ENCODE data around the gene NPAS2. TPM values are rescaled to one million over a fixed set of nuclear protein-coding genes. Genes with fewer than 3 reads are reported as not detected.
A peak's percentile ranks its signal among the peaks of the same experiment; 100 is the strongest.

The NPAS2 gene
- polyA plus RNA-seq, 3 donors, result 10.6 to 12.0 (median 11.5) TPM

GRCh38 chr2:100852999-100853908 is 33.3 kb downstream of the NPAS2 start:
- no peak for DNase-seq (ENCODE audit: low read depth in 3 of 3, low spot score in 2 of 3)

DNA sequence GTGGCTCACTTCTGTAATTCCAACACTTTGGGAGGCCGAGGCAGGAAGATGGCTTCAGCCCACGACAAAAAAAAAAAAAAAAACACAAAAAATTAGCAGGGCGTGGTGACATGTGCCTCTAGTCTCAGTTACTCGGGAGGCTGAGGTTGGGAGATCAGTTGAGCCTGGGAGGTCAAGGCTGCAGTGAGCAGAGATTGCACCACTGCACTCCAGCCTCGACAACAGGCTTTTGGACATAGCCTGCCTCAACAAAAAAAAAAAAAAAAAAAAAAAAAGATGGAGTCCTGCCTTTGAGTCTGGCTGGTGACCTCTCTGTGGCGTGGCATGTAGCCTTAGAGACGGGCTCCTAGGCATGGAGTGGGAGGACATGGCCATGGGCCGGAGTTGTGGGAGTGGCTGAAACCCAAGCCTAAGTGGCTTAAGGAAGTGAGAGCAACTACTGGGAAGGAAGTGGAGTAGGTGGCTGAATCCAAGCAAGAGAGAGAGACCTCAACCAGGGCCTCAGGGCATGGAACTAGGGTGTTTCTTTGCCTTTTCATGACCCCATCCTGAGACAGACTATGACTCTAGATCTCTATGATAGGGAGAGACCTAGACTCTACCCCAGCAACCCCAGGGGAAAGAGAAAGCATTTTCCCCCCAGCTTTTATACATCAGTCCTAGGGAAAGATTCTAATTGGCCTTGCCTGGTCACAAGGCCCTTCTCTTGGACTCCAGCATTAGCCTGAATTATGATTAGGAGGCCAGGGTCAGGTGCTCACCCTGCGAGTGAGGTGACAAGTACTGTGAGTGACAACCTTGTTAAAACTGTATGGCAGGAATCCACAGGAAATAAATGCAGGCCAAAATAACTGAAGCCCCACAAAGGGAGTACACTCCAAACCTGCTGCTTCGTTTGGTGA is 34.2 kb downstream of the NPAS2 start:
- no peak for DNase-seq (ENCODE audit: low read depth in 3 of 3, low spot score in 2 of 3)

GRCh38 chr2:100855084-100855483 is 35.1 kb downstream of the NPAS2 start:
- no peak for DNase-seq (ENCODE audit: low read depth in 3 of 3, low spot score in 2 of 3)

GRCh38 chr2:100855606-100856005 is 35.7 kb downstream of the NPAS2 start:
- no peak for DNase-seq (ENCODE audit: low read depth in 3 of 3, low spot score in 2 of 3)

GRCh38 chr2:100856732-100857131 is 36.8 kb downstream of the NPAS2 start:
- no peak for DNase-seq (ENCODE audit: low read depth in 3 of 3, low spot score in 2 of 3)

DNA sequence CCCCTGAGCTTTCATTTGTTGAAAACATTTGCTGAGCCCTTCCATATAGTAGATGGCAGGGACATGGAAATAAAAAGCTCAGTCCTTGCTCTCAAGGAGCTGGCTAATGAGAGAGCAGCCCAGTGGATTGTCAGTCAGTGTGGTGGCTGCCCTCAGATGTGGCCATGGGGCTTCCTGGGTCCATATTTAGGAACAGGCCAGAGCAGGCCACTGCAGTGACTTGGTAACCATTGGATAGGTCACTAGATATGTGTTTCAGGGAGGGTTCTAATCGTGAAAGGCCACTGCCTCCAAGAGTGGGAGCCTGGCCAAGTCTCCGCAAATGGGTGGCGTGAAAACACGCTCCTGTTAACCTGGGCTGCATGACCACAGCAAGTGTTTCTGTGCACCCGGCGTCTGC is 37.4 kb downstream of the NPAS2 start:
- DNase-seq (ENCODE audit: low read depth in 3 of 3, low spot score in 2 of 3), result no peak

DNA sequence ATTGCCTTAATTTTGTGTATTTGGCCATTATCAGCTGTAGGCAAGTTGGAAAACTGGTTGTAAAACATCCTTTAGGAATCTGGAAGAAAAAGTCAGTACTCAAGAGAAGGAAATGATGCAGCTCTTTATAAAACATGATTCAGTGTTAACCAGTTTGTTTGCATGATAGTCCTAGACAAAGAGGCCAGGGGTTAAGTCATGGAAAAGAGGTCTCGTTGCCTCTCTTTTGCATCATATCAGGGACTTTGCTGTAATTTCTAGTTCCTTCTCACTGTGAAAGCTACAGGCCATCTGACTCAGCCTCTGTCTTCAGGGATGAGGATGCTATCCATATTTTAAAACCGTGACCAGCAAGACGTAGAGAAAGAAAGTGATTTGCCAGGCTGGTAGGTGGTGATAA is 38.0 kb downstream of the NPAS2 start:
- no peak for DNase-seq (ENCODE audit: low read depth in 3 of 3, low spot score in 2 of 3)

- no peak for DNase-seq (ENCODE audit: low read depth in 3 of 3, low spot score in 2 of 3)
Measured at GRCh38 chr2:100859902-100860301, 40.0 kb downstream of the NPAS2 start.

GRCh38 chr2:100861340-100861739 is 41.4 kb downstream of the NPAS2 start:
- no peak for DNase-seq (ENCODE audit: low read depth in 3 of 3, low spot score in 2 of 3)

DNA sequence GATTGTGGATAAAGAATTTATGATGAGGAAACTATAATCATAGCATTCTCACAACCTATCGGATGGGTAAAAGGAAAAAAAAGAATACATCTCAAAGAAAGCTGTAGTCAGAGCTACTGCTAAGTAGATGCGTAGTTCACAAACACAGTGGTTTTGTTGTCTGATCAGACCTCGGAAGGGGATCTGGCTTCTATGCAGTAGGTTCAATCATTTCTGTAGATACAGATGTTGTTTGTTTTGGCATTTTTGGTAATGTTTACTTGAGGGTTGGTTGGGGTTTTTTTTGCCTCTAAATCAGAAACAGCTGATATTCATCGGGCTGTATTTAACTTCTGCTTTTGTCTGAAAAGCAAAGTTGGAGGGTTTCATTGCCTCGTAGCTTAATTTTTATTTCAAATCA is 42.1 kb downstream of the NPAS2 start:
- no peak for DNase-seq (ENCODE audit: low read depth in 3 of 3, low spot score in 2 of 3)

GRCh38 chr2:100865816-100866460 is 46.0 kb downstream of the NPAS2 start:
- no peak for DNase-seq (ENCODE audit: low read depth in 3 of 3, low spot score in 2 of 3)

GRCh38 chr2:100868083-100868482 is 48.1 kb downstream of the NPAS2 start:
- DNase-seq (ENCODE audit: low read depth in 3 of 3, low spot score in 2 of 3), result no peak

DNA sequence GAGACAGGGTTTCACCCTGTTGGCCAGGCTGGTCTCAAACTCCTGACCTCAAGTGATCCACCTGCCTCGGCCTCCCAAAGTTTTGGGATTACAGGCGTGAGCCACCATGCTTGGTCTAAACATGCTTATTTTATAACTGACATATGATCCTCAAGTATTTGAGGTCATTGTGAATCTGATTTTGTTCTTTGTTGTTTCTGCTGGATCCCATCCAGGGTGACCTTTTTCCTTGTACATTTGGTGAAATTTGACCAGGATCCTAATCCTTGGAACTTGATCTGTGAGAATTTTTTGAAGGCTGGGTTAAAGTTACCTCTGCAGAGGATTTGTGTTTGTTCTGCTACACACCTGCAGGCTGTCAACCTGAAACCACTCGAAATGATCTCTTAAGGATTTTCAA is 49.2 kb downstream of the NPAS2 start:
- no peak for DNase-seq (ENCODE audit: low read depth in 3 of 3, low spot score in 2 of 3)

DNA sequence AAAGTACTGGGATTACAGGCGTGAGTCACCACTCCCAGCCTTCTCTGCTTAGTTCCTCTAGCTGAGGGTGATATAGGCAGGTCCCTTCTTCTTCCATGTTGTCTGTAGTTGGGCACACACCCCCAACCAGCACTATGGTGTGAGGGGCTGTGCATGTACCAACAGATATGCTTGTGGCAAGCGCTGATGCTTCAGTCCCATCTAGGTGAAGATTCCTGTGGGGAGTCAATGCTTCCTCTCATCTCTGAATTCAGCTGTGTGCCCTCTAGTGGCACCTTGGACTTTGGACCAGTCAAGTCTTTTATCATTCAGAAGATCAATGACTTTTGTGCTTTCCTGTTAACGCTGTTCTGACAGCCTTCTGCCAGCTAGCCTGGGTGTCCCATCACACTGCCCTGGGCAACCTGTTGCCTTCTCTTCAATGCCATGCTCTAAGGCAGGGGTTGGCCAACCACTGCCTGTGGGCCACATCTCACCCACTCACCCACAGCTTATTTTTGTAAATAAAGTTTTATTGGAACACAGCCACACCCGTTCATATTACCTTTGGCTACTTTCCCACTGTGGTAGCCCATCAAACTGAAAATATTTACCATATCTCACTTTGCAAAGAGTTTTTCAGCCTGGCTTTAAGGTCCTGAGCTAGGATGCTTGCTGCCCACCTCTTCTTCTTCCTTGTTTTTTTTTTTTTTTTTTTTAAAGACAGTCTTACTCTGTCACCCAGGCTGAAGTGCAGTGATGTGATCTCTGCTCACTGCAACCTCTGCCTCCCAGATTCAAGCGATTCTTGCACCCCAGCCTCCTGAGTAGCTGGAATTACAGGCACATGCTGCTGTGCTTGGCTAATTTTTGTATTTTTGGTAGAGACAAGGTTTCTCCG is 51.0 kb downstream of the NPAS2 start:
- no peak for DNase-seq (ENCODE audit: low read depth in 3 of 3, low spot score in 2 of 3)

GRCh38 chr2:100875516-100876230 is 55.7 kb downstream of the NPAS2 start:
- peak in 2 of 3 donors; percentile 34 to 46 for DNase-seq (ENCODE audit: low read depth in 3 of 3, low spot score in 2 of 3)

GRCh38 chr2:100876231-100876860 is 56.4 kb downstream of the NPAS2 start:
- no peak for DNase-seq (ENCODE audit: low read depth in 3 of 3, low spot score in 2 of 3)

- no peak for DNase-seq (ENCODE audit: low read depth in 3 of 3, low spot score in 2 of 3)
Measured at GRCh38 chr2:100877555-100877954, 57.6 kb downstream of the NPAS2 start.

DNA sequence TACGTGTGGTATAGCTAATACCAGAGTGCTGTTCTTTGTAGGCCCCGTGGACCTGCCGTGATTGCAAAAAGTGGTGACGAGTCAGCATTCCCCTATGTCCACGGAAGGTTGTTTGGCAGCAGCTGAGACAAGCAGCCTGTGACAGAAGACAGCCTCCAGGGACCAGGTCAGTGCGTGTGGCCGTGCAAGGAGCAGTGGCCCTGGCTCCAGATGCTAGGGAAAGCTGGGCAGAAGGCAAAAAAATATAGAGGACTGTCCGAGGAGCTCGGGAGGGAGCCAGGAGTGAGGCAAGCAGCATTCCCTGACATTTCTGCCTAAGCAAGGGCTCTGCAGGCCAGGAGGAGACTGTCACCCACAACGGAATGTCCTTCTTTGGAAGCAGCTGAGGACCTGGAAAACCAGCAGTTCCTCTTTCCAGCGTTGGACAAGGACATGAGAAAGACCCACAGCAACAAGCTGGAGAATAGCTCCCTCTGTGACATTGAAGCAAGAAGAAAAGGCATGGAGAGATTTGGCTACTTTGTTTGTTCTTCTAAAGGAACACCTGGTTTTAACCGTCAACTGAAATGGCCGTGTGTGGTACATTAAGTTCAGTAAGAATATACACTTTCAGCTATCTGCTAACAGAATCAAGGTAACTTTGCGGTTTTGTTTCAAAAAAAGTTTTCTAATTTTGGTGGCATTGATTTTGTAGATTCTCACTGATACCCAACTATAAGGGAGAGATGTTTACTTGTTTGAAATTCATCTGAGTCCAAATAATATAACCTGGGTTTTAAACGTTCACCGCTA is 58.3 kb downstream of the NPAS2 start:
- DNase-seq (ENCODE audit: low read depth in 3 of 3, low spot score in 2 of 3), result no peak

Data from right renal cortex interstitium (tissue), 3 donors.